ENCODE data around the gene MIAT.

Gene MIAT

GRCh38 chr22:26697151-26697550 is 39.8 kb downstream of the MIAT start (continued):
- TF ChIP-seq ZBTB11 (tag by site-specific recombination; conservative IDR thresholded peaks at IDR 0.05; ENCODE audit: low read depth): no peak

DNA sequence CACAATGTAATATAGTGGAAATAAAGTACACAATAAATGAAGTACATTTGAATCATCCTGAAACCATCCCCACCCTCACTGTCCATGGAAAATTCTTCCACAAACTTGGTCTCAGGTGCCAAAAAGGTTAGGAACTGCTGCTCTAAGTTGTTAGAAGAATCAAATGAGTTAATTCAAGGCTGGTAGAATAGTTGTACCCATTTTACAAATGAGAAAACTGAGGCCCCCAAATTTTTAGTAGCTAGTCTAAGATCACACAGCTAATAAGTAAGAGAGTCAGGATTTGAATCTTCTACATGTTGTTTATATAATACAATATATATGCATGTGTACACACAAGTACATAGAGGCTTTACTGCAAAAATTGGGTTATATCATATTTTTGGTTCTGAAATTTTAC is 43.1 kb downstream of the MIAT start:
- H3K4me3 ChIP-seq (ENCODE audit: low read depth, low read length): no peak overlapping the region
- no peak for TF ChIP-seq ZNF138 (tag by site-specific recombination; IDR thresholded peaks at IDR 0.05; ENCODE audit: borderline replicate concordance)
- TF ChIP-seq ZNF311 (tag by site-specific recombination; IDR thresholded peaks at IDR 0.05; ENCODE audit: borderline replicate concordance): no peak
- TF ChIP-seq ZNF513 (tag by site-specific recombination; IDR thresholded peaks at IDR 0.05): no peak
- TF ChIP-seq SCRT1 (tag by site-specific recombination; IDR thresholded peaks at IDR 0.05; ENCODE audit: borderline replicate concordance): no peak
- ChIA-PET CTCF (interaction anchor here (0.6 to 0.7 kb wide), 2 partner anchors 461 to 1049 kb away, joined by 3 to 6 read pairs; no protein-coding TSS in a partner anchor), POLR2A (no interaction called here)
- H3K4me1 ChIP-seq (ENCODE audit: control insufficient read depth, insufficient read depth, low read length): no peaks in the 10 kb centered on the region
- H3K27ac ChIP-seq (ENCODE audit: extremely low read depth, low read depth, low read length): no peak overlapping the region
- peaks cover 0 to 12% of the 10 kb centered on the region in 2 experiments; a peak in 1 of 3 replicates for H3K36me3 ChIP-seq (ENCODE audit: control insufficient read depth in 2 of 2, insufficient read depth in 1 of 2, low read length in 2 of 2)
- H3K9me3 ChIP-seq (ENCODE audit: control insufficient read depth, insufficient read depth, low read depth, low read length): no peaks in the 10 kb centered on the region

GRCh38 chr22:26700886-26701285 is 43.5 kb downstream of the MIAT start:
- CTCF ChIA-PET: interaction anchor here (0.6 to 0.7 kb wide), 2 partner anchors 460 to 1049 kb away, joined by 3 to 6 read pairs; no protein-coding TSS in a partner anchor
- POLR2A ChIA-PET: no interaction called here
- Histone ChIP-seq H3K4me3 (ENCODE audit: low read depth, low read length) (no peak overlapping the region), H3K9me3 (ENCODE audit: control insufficient read depth, insufficient read depth, low read depth, low read length) (no peaks in the 10 kb centered on the region), H3K4me1 (ENCODE audit: control insufficient read depth, insufficient read depth, low read length) (no peaks in the 10 kb centered on the region), H3K36me3 (ENCODE audit: control insufficient read depth in 2 of 2, insufficient read depth in 1 of 2, low read length in 2 of 2) (peaks cover 0 to 12% of the 10 kb centered on the region in 2 experiments; a peak in 1 of 3 replicates), H3K27ac (ENCODE audit: extremely low read depth, low read depth, low read length) (no peak overlapping the region)
- TF ChIP-seq ZNF792 (tag by site-specific recombination; IDR thresholded peaks at IDR 0.05) (no peak), TRIM28 (IDR thresholded peaks at IDR 0.05; ENCODE audit: borderline replicate concordance, low read length) (no peak), ZNF670 (tag by site-specific recombination; IDR thresholded peaks at IDR 0.05; ENCODE audit: low read depth) (no peak), ZBTB21 (tag by site-specific recombination; IDR thresholded peaks at IDR 0.05) (no peak), ZNF501 (tag by site-specific recombination; IDR thresholded peaks at IDR 0.05) (no peak), SP2 (tag by site-specific recombination; IDR thresholded peaks at IDR 0.05) (no peak), ZNF132 (tag by site-specific recombination; IDR thresholded peaks at IDR 0.05; ENCODE audit: borderline replicate concordance) (no peak), ZNF600 (tag by site-specific recombination; IDR thresholded peaks at IDR 0.05) (no peak), ZNF658 (tag by site-specific recombination; IDR thresholded peaks at IDR 0.05) (no peak), ZNF785 (tag by site-specific recombination; IDR thresholded peaks at IDR 0.05) (no peak)

DNA sequence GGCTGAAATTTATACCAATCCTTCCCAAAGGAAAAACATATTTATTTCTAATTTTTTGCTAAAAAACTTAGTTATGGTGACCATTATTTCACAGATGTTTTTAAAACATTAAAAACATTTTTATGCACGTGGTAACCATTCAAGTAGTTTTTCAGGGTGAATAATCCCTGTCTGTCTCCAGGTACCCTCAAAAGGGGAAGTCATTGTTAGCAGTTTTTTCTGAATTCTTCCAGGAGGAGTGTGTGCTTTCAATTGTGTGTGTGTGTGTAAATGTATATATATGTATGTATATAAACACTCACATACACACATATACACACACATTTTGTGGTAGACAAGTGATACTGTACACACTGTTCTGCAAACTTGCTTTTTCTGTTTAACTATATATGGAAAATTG is 43.9 kb downstream of the MIAT start:
- no peak for TF ChIP-seq ZNF548 (tag by site-specific recombination; IDR thresholded peaks at IDR 0.05)
- no peak for TF ChIP-seq ZNF121 (tag by site-specific recombination; IDR thresholded peaks at IDR 0.05)
- TF ChIP-seq ZNF140 (tag by site-specific recombination; IDR thresholded peaks at IDR 0.05): no peak
- TF ChIP-seq ZNF391 (tag by site-specific recombination; IDR thresholded peaks at IDR 0.05; ENCODE audit: borderline replicate concordance, low read depth): no peak
- TF ChIP-seq, protein P1, sequence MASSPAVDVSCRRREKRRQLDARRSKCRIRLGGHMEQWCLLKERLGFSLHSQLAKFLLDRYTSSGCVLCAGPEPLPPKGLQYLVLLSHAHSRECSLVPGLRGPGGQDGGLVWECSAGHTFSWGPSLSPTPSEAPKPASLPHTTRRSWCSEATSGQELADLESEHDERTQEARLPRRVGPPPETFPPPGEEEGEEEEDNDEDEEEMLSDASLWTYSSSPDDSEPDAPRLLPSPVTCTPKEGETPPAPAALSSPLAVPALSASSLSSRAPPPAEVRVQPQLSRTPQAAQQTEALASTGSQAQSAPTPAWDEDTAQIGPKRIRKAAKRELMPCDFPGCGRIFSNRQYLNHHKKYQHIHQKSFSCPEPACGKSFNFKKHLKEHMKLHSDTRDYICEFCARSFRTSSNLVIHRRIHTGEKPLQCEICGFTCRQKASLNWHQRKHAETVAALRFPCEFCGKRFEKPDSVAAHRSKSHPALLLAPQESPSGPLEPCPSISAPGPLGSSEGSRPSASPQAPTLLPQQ (tag by site-specific recombination; IDR thresholded peaks at IDR 0.05): no peak
- TF ChIP-seq, protein P2, sequence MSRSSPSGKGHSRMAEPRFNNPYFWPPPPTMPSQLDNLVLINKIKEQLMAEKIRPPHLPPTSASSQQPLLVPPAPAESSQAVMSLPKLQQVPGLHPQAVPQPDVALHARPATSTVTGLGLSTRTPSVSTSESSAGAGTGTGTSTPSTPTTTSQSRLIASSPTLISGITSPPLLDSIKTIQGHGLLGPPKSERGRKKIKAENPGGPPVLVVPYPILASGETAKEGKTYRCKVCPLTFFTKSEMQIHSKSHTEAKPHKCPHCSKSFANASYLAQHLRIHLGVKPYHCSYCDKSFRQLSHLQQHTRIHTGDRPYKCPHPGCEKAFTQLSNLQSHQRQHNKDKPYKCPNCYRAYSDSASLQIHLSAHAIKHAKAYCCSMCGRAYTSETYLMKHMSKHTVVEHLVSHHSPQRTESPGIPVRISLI (tag by site-specific recombination; IDR thresholded peaks at IDR 0.05): no peak
- TF ChIP-seq SALL2 (tag by site-specific recombination; IDR thresholded peaks at IDR 0.05; ENCODE audit: borderline replicate concordance): no peak
- no peak for TF ChIP-seq KLF16 (tag by site-specific recombination; IDR thresholded peaks at IDR 0.05)
- no peak for TF ChIP-seq ZNF324 (tag by site-specific recombination; IDR thresholded peaks at IDR 0.05)
- POLR2A ChIA-PET: no interaction called here
- H3K36me3 ChIP-seq (ENCODE audit: control insufficient read depth in 2 of 2, insufficient read depth in 1 of 2, low read length in 2 of 2): peaks cover 0 to 12% of the 10 kb centered on the region in 2 experiments; a peak in 1 of 3 replicates
- H3K27ac ChIP-seq (ENCODE audit: extremely low read depth, low read depth, low read length): no peak overlapping the region
- CTCF ChIA-PET: interaction anchor here (0.7 to 1.3 kb wide), 2 partner anchors 23 to 460 kb away, joined by 3 read pairs; no protein-coding TSS in a partner anchor
- H3K9me3 ChIP-seq (ENCODE audit: control insufficient read depth, insufficient read depth, low read depth, low read length): no peaks in the 10 kb centered on the region
- H3K4me1 ChIP-seq (ENCODE audit: control insufficient read depth, insufficient read depth, low read length): no peaks in the 10 kb centered on the region
- no peak overlapping the region for H3K4me3 ChIP-seq (ENCODE audit: low read depth, low read length)

Measured in HEK293 (cell line).